HG02970 (cell line): Measurements from ENCODE around the gene POU3F1.

Source experiments
- ATAC-seq: cut with Tn5 transposase; IDR thresholded peaks from one replicate; pipeline ENCODE4 v1.9.1; 2021; ENCODE audit warnings: mild to moderate bottlenecking, moderate library complexity, moderate number of reproducible peaks; ENCODE audit not compliant: unreplicated experiment, low FRiP score

The POU3F1 gene

DNA sequence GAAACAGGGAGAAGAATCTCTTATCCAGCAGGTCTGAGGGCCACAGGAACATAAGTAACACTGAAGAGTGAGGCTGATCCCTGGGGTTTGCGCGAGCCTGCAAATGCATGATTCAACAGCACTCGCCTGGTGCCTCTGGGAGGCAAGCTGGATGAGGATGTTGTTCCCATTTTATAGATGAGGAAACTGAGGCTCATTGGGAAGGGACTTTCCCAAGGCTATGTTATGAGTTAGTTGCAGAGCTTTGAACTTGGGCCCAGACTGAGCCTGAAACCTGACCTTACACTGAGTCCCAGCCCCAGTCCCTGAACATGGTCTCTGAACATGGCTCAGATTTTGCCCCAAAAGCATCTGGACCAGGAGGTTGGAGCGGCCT is 27.7 kb upstream of the POU3F1 start:
- ATAC-seq = no peak

- ATAC-seq = no peak
Observed at GRCh38 chr1:38073534-38074301, 27.1 kb upstream of the POU3F1 start.

DNA sequence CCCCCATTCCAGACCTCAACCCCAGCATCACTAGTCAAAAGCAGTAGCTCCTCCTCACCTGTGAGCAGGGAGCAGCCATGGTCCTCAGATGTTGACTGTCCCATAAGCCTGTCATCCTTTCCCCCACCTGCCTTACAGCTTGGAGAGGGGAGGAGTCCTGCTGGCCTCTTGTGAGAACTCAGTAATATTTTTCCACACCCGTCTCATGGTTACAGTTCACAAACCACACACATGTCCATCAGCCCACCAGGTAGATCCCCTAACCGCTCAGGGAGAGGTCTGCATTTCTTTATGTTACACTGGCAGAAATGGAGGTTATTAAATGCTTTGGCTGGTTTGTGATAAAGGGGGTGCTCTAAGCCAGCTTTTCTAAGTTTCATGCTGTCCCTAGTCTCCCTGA is 26.3 kb upstream of the POU3F1 start:
- ATAC-seq = no peak

DNA sequence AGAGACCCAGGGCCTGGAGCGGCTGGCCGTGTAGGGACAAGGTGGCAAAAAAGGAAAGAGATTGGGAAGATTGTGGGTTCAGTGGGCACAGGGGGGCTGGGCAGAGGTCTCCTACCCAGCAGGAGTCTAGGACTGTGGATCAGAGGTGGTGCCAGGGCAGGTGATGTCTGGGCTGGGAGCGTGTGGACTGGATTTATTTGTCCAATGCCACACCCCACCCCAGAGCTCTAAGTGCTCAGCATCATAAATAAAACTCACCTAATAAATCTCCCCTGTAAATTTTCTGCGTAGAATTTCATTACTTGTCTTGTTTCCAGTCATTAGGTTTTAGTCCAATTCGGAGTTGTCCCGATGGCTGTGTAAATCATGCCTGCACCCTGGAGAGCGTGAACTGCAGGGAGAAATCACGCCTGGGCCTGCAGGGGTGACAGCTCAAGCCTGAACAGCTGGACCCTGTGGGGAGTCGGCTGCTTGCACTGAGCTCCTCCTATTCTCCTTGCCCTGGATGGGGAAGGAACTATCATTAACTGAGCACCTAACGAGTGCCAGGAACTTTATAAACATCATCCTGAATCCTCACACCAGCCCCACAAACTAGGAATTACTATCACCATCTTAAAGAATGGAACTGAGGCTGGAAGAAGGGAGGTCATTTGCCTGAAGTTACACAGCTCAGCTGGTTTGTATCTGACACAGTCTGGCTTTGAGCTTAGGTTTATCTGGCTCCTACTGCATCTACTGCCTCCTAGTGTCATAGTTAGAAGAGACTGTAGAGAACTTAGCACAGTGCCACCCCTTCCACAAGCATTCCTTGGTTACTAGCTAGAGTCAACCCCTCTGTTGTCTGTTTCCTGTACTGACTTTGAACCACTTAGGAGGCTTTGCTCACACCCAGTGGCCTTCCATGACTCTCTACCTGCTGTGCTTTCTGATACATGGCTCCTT is 25.0 kb upstream of the POU3F1 start:
- ATAC-seq = no peak

DNA sequence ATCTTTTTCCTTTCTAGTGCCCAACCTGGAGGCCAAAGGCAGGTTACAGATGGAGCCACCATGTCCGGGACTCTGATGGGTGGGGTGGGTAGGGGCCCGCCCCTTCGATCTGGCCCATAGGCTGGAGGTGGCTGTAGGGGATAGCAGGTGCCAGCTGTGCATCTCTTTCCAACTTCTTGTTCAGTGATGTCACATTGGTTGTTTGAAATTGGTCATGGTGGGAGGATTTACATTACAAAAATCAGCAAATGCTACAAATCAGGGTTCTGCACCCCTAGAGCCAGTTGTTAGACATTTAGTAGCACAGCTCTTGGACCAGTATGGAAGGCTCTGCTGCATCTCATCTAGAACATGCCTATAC is 22.4 kb upstream of the POU3F1 start:
- ATAC-seq = no peak

DNA sequence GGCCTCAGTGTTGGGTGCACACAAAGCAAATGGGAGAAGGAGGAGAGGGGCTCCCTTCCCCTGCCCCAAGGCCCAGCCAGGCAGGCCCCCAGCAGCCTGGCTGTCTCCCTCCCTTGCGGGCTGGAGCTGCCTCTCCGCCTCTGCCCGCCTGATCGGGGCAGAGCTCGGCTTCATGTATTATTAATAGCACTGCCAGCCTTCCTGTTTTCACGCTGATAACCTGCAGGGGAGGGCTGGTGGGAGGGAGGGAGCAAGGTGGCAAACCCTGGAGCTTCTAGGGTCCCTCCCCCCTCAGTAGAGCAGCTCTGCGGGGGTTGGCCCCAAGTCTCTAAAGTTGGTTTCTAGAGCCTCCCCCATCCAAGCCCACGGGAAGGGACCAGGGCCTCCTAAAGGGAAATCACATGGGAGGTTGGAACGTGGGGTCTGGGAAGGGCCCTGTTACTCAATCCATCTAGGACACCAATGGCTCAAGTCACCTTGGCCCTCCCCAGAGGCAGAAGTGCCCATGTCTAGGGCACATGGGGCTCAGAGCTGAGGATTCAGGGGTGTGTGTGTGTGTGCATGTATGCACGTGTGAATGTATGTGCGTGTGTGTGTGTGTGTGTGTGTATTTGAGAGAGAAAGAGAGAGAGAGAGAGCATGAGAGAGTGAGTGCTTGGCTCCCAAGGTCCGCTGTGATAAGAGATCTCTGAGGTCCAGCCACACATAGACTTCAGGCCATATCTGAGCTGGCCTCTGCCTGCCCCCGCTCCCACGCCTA is 21.8 kb upstream of the POU3F1 start:
- ATAC-seq = no peak

- ATAC-seq = no peak
Observed at GRCh38 chr1:38064197-38064903, 17.8 kb upstream of the POU3F1 start.

GRCh38 chr1:38063616-38064015 is 17.0 kb upstream of the POU3F1 start:
- ATAC-seq = no peak

- no peak for ATAC-seq
Observed at GRCh38 chr1:38062361-38063288, 16.0 kb upstream of the POU3F1 start.

GRCh38 chr1:38061883-38062328 is 15.3 kb upstream of the POU3F1 start:
- peak; percentile 45 for ATAC-seq

GRCh38 chr1:38061290-38061689 is 14.7 kb upstream of the POU3F1 start:
- ATAC-seq = no peak

GRCh38 chr1:38060498-38060897 is 13.9 kb upstream of the POU3F1 start:
- ATAC-seq = no peak

DNA sequence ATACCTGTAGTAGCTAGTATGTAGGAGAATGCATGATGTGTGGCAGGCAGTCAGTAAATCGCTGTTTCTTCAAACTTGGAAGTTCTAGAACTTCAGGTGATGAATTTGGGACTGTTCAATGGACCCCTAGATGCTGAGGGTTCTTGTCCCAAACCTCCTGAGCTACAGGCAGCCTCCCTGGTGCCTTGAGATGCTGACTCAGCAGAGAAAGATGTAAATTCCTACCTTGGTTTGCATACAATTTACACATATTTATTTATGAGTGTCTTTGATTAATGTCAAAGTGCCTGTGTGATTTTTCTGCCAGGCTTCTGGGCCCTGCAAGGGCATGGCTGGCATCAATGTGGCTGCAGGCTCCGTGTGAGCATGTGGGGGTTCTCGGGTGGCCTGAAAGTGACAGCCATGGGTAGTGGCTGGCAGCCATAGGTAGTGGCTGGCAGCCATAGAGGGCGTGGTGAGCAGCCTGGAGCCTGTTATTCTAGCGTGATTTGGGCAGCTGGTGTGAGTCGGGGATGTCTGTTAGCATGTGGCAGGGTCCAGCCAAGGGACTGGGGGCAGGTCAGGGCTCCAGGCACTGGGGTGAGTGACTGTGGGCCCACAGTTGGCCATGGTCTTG is 13.2 kb upstream of the POU3F1 start:
- ATAC-seq = no peak

- ATAC-seq = no peak
Observed at GRCh38 chr1:38055965-38056364, 9.4 kb upstream of the POU3F1 start.

DNA sequence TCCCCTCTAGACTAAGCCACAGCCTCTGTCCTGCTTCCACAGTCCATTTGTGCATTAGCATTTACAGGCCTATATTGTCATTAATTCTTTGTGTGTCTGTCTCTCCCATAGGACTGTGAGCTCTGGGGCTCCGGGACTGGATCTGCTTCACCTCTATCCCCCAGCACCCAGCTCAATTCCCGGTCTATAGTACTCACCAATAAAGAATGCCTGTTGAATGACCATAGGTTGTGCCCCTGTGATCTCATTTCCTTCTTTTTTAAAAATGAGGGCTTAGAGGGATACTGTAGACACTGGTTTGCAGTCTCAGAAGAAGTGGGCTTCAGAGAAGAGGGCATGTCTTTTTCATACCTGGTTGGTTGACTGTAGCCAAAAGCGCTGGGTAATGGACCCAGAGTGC is 8.8 kb upstream of the POU3F1 start:
- no peak for ATAC-seq

GRCh38 chr1:38053416-38054091 is 7.0 kb upstream of the POU3F1 start:
- ATAC-seq = no peak

- no peak for ATAC-seq
Observed at GRCh38 chr1:38052750-38053415, 6.3 kb upstream of the POU3F1 start.

DNA sequence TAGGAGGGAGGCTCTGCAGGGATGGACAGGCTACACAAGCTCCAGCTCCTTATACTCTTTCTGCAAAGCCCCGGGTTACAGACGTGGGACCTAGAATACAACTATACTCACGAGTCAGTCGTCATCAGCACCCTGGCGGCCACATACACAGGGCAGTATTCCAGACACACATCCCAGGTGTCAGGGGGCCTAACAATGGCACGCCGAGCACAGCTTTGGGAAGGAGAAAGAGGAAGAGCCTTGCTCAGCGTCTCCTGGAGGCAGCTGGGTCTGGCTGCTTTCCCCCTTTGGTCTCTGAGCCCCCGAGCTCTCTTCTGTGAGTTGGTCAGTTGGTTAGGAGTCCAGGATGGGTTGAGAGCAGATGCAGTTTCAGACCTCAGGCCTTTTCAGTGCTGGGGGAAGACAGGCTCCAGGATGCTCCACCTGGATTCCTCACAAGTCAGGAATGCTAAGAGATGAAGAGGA is 4.5 kb upstream of the POU3F1 start:
- ATAC-seq = no peak
